ENCODE measurements around the gene RCN1.
"Not testable (repeated sequence)": the region's sequence is repeated elsewhere in the genome, so short reads cannot be mapped to it uniquely, and the experiment has no call there.

The RCN1 gene

DNA sequence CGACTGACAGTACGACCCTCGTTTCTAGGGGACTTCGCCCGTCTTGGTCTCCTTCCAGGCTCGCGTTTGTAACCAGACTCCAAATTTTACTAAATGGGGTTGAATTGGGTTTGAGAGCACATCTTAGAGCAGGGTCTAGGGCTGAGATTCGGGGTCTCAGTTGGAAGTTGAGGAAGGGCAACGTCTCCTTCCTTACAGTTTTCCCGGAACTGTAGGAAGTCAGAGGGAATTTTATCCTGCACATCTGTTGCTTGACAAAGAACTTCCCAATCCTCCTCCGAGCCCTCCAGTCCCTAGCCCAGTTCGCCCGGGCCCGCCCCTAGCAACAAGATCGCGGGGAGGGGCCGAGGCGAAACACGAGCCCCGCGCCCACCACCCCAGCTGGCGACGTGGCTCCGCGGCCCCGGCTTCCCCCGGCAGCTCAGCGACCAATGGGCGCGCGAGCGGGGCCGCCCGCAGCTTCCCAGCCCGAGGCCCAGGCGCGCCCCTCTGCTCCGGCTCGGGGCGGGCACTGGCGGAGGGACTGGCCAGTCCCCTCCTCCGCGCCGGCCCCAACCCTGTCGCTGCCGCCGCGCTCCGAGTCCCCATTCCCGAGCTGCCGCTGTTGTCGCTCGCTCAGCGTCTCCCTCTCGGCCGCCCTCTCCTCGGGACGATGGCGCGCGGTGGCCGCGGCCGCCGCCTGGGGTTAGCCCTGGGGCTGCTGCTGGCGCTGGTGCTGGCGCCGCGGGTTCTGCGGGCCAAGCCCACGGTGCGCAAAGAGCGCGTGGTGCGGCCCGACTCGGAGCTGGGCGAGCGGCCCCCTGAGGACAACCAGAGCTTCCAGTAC lies at the start of gene RCN1:
RCN1 (plus strand) TSS at position 530 of the 826 bp plus-strand sequence; CDS start at position 653, 123 bp downstream.
- peak in 2 of 3 experiments; percentile 5 to 48 for DNase-seq (ENCODE audit: low read depth in 3 of 3)

- no peak for DNase-seq (ENCODE audit: low read depth in 3 of 3)
Measured at GRCh38 chr11:32043737-32044136, 47.1 kb upstream of the RCN1 start.

GRCh38 chr11:32044158-32044863 lies 46.6 kb upstream of the RCN1 start:
- DNase-seq (ENCODE audit: low read depth in 3 of 3) = no peak

DNA sequence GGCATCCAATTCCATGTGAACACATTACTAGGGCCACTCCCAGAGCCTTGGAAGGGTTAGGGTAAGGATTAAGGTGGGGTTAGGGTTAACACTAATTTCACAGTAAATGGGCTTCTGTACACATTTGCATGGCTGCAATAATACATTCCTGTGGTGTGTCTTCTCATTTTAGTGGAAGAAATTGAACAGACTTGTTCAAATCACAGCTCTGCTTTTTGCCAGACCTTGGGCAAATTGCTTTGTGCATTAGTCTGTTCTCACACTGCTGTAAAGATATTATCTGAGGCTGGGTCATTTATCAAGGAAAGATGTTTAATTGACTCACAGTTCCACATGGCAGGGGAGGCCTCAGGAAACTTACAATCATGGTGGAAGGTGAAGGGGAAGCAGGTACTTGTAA lies 45.4 kb upstream of the RCN1 start:
- no peak for DNase-seq (ENCODE audit: low read depth in 3 of 3)

DNA sequence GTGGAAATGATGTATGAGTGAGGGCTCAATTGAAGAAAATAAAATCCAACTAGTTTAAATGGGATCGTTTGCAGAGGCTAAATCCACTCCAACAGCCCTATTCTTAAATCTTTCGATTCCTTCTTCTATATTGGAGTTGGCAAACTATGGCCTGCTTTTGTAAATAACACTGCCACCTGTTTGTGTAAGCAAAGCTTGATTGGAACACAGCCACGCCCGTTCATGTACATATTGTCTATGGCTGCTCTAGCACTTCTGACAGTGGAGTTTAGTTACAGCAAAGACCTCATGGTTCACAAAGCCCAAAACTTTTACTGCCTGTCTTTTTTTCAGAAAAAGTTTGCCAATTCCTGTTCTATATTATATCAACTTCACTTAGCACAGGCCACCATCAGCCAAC lies 40.6 kb upstream of the RCN1 start:
- no peak for DNase-seq (ENCODE audit: low read depth in 3 of 3)

DNA sequence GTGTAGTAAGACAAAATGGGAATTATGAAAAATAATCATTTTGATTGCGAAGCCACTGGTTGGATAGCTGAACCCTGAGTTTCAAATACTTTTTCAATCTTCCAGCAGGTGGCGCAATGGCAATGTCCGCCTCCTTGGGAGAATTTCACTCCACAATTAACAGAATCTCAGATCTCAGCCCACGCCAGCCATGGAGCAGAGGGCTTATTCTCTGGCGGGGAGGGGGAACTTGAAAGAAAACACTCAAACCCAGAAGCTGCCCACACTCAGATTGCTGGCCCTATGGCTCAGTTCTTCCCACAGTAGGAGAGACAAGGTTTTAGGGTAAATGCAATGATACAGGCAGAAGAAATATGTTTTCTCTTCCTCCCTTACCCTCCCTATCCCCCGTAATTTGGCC lies 38.7 kb upstream of the RCN1 start:
- DNase-seq (ENCODE audit: low read depth in 3 of 3) = peak; percentile 23 to 39 (median 28)

- DNase-seq (ENCODE audit: low read depth in 3 of 3) = no peak
Measured at GRCh38 chr11:32053151-32053888, 37.6 kb upstream of the RCN1 start.

- no peak for DNase-seq (ENCODE audit: low read depth in 3 of 3)
Measured at GRCh38 chr11:32055861-32056260, 35.0 kb upstream of the RCN1 start.

DNA sequence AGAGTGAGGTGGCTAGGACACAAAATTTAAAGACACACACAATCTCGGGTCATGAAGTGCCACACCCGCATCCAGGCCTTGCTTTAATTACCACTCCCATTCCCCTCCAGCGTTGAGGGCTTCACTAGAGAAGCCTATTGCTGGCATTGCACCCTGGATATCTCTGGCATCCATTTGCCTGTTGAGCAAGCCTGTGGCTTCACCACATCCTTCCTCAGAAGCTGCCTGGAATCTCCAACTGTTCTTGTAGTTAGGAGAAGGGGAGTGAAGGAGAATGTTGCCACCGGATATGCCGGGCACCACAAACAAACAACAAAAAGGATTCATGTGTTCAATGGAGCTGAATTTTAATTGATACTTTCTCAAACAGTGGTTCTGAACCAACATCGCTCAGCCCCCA lies 34.4 kb upstream of the RCN1 start:
- no peak for DNase-seq (ENCODE audit: low read depth in 3 of 3)

DNA sequence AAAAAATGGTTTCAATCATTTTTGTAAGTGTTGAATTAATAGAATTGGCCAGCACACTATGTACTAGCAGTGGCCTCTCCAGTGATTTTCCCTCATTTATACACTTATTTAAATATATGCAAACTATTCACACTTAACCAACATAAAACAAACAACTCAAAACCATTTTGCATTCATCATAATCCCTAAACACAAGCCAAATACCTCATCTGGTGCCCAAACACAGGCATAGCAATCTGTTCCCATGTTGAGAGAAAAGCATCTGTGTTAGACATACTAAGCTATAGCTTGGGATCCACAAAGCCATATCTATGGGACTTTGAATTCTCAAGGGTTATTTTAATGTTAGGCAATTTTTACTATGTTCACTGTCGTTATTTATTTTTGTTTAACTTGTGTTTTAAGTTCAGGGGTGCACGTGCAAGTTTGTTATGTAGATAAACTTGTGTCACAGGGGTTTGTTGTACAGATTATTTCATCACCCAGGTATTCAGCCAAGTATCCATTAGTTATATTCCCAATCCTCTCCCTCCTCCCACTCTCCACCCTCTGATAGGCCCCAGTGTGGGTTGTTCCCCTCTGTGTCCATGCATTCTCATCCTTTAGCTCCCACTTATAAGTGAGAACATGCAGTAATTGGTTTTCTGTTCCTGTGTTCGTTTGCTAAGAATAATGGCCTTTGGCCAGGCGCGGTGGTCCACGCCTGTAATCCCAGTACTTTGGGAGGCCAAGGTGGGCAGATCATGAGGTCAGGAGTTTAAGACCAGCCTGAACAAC lies 31.0 kb upstream of the RCN1 start:
- no peak for DNase-seq (ENCODE audit: low read depth in 3 of 3)

DNA sequence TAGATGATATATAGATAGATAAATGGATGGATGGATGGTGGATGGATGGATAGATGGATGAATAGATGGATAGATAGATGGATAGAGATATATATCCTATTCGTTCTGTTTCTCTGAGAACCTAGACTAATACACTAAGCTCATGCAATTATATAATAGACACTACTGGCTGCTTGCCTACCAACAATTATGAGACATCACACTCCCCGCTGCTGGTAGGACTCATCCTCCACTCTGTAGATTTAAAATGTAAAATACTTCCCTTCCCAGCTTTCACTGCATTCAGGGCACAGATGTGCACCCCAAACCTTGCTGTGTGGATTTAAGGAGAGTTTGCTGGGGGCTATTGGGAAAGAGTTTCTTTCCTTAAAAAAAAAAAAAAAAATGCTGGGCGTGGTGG lies 28.3 kb upstream of the RCN1 start:
- no peak for DNase-seq (ENCODE audit: low read depth in 3 of 3)

DNA sequence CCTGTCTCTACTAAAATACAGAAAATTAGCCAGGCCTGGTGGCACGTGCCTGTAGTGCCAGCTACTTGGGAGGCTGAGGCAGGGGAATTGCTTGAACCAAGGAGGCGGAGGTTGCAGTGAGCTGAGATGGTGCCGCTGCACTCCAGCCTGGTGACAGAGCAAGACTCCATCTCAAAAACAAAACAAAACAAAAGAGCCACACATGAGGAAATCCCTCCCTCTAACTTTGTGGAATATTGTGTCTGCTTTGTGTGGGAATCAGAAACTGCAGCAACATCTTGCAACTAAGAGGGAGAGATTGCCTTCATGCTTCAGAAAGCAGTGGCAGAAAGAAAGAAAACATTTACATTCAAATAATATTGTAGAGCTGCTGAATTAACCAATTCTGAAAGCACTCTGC lies 27.8 kb upstream of the RCN1 start:
- DNase-seq (ENCODE audit: low read depth in 3 of 3) = not testable (repeated sequence)

GRCh38 chr11:32065865-32066629 lies 24.8 kb upstream of the RCN1 start:
- DNase-seq (ENCODE audit: low read depth in 3 of 3) = no peak

DNA sequence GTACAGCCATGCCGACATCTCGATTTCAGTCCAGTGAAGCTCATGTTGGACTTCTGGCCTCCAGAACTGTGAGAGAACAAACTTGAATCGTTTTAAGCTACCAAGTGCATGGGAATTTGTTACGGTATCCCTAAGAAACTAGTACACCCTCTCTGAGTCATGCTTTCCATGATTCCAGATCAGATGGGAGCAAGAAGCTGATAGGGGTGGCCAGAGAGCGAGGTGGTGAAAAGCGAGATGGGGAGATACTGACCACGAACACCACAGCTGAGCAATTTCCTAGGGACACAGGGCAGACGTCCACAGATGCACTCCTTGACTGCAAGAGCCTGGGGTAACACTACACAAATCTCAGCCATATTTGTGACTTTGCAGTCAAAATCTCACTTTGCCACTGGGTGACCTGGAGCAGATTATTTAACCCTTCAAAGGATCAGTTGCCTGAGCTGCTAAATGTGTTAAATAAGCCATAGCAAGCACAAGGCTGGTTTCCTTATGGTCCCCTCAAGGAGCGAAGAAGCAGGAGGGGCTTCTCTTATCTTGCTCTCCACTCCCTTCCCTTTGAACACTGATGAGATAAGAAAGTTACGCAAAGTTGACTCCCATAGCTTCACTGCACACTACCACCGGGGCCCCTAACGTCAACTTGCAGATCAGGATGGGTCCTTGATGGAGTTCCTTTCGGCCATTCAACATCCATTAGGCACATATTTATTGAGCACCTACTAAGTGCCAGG lies 22.6 kb upstream of the RCN1 start:
- no peak for DNase-seq (ENCODE audit: low read depth in 3 of 3)

GRCh38 chr11:32069361-32070058 lies 21.4 kb upstream of the RCN1 start:
- no peak for DNase-seq (ENCODE audit: low read depth in 3 of 3)

DNA sequence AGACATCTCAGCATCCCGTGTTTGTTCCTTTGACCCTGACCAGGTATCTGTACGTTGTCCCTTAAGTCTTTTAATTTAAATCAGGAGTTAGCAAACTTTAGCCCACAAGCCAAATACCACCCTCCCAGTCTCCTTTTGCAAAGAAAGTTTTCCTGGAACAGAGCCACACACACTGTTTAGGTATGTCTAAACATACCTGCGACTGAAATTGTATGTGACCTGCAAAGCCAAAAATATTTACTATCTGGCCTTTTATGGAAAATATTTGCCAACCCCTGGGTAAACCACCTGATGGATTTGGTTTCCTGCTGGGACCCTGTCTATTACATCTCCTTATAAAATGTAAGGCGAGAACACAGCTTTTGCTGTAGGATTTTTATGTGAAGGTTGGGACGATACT lies 20.2 kb upstream of the RCN1 start:
- DNase-seq (ENCODE audit: low read depth in 3 of 3) = no peak

DNA sequence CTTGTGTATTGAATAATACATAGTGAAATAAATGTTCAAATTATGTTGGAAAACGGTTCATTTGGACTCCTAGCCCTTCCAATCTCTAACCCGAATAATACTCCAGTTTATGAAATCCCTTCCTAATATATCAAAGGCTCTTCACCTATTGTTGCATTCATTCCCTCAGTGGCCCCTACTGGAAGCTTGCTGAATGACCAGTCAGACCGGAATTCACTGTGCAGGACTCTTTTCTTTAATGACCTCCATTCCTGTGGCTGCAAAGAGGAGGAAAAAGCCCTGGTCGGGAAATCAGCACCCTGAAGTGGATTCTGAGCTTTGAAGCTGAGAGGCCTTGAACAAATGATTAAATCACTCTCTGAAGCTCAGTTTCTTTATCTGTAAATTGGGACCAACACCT lies 19.1 kb upstream of the RCN1 start:
- DNase-seq (ENCODE audit: low read depth in 3 of 3) = no peak

DNA sequence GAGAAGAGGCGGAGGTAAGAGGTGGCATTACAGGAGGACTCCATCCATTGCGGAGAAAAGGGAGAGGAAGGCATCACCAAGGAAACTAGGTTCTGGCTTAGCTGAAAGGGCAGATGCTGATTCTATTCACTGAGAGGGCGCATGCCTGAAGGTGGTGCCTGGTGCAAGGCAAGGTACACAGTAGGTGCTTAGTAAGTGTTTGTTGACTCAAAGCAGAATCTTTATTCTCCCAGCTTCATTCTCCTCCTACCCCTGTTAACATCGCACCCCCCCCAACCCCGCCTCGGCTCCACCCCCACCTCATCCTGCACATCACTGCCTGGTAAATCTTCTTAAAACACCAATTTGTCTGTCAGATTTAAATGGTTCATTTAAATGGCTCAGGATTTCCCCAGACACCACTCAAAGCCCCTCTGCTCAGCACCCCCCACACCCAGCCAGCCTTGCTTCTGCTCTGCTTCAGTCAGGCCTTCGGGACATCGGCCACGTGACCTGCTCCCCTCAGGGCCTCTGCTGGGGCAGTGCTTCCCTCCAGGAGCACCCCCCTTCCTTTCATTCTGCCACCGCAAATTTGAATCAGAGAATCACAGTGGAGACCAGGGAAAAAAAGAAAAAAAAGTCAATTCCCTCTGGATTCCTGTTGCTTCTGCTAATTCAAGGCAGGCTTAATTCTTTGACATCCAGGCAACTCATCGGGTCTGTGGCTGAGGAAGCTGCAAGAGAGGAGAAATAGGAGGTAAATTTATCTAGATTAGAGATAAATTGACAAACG lies 17.8 kb upstream of the RCN1 start:
- DNase-seq (ENCODE audit: low read depth in 3 of 3) = no peak

DNA sequence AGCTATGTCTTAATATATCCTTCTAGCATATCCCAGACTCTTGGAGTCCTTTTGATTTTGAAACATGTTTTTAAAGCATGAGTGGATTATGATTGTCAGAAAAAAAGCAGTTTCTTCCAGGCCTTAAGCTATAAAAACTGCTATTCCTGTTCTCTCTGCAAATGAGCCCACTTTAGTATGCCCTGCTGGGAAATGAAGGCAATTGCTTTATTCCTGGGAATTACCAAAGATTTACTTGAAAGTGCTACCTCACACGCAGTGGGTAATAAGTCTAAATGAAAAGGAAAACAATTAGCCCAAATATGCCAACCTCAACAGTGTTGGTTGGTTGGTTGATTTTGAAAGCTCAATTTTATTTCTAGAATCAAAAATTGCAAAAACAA lies 17.2 kb upstream of the RCN1 start:
- no peak for DNase-seq (ENCODE audit: low read depth in 3 of 3)
